VCaP (cell line): ENCODE data around the gene CLDN7.

ENCODE experiments used
- H3K27ac ChIP-seq: fragments of 450-650 bp; 2 replicates; pipeline ENCODE4 v1.5.1; 2017
- TF ChIP-seq, protein P1 (sequence below): fragments of 450-650 bp; conservative IDR thresholded peaks from 2 replicates; pipeline ENCODE4 v1.5.1; 2017; ENCODE audit warnings: mild to moderate bottlenecking, moderate library complexity

CLDN7 gene

DNA sequence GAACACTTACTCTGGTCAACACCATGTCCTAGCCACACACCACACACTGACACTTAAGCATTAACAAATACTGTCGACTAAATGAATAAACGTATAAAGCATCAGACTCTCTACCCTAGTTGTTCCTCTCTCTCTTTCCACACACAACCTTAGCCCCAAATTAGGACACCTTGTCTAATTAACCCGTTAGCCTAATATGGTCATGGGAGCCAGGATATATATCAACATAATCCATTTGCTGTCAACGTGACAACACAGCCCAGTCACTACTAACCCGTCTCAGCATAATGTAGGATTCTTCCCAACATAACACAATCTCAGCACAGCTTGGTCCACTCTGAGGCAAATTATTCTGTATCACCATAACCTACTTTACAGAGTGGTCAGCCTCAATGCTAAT lies 30.2 kb downstream of the CLDN7 start:
- TF ChIP-seq, protein P1, sequence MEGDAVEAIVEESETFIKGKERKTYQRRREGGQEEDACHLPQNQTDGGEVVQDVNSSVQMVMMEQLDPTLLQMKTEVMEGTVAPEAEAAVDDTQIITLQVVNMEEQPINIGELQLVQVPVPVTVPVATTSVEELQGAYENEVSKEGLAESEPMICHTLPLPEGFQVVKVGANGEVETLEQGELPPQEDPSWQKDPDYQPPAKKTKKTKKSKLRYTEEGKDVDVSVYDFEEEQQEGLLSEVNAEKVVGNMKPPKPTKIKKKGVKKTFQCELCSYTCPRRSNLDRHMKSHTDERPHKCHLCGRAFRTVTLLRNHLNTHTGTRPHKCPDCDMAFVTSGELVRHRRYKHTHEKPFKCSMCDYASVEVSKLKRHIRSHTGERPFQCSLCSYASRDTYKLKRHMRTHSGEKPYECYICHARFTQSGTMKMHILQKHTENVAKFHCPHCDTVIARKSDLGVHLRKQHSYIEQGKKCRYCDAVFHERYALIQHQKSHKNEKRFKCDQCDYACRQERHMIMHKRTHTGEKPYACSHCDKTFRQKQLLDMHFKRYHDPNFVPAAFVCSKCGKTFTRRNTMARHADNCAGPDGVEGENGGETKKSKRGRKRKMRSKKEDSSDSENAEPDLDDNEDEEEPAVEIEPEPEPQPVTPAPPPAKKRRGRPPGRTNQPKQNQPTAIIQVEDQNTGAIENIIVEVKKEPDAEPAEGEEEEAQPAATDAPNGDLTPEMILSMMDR, result no peak
- H3K27ac ChIP-seq, result no peak overlapping the region

DNA sequence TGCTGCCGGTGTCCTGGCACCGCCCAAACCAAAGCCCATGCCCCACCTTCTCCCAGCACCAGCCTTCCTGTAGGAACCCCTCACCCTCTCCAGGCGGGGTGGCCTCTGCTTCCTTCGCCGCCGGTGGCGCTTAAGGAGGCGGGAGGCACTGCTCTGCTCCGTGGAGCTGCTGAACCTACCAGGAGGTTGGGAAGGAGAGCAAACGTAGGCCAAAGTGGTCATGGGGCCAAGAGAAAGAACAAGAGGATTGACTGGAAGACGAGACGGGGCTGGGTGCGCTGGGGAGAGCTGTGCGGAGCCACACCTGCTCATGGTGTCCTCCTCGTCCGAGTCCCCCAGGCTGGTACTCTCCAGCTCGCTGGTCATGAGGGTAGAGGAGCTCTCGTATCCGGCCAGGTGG lies 32.8 kb downstream of the CLDN7 start:
- H3K27ac ChIP-seq, result no peak overlapping the region
- TF ChIP-seq, protein P1, result no peak

DNA sequence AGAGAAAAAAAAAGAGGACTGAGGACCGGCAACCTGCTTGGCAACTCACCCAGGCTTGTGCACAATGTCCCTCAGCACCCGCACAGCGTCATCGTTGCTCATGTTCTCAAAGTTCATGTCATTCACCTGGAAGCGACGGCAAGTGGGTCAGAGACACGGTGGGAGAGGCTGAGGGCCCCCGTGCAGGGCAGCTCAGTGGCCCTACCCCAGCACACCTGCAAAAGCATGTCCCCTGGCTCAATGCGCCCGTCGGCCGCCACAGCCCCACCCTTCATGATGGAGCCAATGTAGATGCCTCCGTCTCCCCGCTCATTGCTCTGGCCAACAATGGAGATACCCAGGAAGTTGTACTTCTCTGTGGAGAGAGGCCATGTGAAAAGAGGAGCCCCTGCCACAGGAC lies 33.4 kb downstream of the CLDN7 start:
- TF ChIP-seq, protein P1, result no peak

DNA sequence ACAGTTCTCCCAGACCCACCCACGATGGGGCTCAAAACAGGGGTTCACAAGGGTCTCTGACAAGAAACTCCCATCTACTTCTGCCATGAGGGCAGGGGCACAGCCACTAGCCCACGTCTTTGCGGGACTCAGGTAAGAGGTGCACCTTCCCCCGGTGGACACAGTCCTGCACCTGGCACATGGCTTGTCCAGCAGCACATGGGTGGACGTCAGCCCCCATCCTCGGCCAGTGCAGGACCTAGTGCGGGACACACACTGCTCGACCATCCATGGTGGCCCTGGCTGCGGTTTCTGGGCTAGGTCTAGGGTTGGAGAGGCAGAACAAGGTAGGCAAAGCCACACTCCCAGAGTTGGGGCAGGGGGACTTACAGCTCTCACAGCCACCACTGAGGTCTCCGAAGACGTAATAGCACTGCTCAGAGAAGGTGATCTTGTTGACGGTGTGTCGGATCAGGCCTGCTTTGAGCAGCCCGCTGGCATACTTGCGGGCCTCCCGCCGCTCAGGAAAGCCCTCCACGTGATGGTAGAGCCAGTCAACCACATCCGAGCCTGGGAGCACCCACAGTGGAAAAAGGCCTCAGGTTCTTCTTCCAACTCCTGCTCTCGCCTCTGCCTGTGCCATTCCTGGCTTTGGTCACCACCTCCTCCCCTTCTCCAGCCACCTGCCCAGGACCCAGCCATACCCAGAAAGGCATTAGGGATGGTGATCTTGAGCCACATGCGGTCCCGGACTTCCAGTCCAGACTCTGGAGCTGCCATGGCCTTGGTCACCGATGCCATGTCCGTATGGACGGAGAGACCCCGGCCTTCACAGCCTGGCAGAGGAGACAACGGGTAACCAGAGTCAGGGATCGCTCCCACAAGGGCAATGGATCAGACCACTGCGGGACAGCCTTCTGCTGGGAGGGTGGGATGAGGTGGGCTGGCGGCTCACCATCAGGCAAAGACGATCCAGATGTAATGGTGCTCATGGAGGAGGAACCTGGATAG lies 35.3 kb downstream of the CLDN7 start:
- TF ChIP-seq, protein P1, result no peak
- H3K27ac ChIP-seq, result no peak overlapping the region

More for the DNA sequence above, 33.4 kb downstream of the CLDN7 start:
- H3K27ac ChIP-seq, result no peak overlapping the region

DNA sequence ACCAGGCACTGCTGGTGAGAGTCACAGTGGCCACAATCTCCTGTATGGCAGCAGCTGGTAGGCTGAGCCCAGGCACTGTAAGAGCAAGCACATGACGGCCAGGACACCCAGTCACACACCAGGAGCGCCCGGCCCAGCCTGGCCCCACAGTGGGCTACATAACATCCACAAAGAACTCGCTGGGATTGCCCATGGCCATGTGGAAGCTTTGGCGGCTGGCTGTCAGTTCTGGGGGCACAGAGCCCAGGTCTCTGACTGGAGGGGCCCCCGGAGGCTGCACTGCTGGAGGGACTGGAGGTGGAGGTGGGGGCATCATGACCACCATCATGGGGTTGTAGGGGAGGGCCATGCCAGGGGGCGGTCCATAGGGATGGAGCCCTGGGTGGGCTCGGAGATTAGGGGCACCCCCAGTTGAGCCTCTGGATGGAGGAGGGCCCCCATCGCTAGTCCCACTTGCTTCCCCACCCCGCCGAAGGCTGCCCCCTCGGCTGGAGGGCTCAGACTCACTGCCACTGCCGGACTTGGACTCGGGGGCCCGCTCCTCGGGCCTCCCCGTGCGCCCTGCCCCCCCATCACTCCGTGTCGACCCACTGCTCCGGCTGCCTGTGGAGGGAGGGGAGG lies 36.5 kb downstream of the CLDN7 start:
- no peak overlapping the region for H3K27ac ChIP-seq
- TF ChIP-seq, protein P1, result no peak

DNA sequence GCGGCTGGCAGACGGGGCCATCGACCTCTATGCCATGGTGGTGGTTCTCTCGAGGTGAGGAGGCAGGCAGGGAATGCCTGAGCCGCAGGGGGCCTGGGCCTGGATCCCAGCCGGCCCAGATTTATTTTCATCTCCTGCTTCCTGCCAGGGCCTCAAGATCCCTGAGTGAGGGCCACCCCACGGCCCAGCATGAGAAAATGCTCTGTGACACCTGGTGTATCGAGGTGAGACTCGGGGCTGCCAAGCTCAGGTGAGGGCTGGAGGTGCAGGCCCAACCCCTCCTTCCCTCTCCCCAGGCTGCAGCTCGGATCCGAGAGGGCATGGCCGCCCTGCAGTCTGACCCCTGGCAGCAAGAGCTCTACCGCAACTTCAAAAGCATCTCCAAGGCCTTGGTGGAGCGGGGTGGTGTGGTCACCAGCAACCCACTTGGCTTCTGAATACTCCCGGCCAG lies 37.6 kb downstream of the CLDN7 start:
- TF ChIP-seq, protein P1, result no peak
- no peak overlapping the region for H3K27ac ChIP-seq

DNA sequence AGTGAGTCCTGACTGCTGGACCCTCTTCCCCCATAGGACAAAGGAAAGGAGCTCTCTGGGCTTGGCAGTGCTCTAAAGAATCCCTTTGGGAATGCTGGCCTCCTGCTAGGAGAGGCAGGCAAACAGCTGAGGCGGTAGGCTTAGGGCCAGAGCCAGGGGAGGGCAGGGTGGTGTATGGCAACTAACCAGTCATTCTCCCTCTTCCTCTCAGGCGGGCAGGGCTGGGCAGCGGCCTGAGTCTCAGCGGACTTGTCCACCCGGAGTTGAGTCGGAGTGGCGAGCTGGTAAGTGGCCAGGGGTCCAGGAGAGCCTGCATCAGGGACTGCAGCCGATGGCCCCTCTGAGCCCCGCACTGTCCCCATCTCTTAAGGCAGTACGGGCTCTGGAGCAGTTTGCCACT lies 38.2 kb downstream of the CLDN7 start:
- TF ChIP-seq, protein P1, result no peak
- no peak overlapping the region for H3K27ac ChIP-seq
